A549 (cell line): ENCODE results near the gene IL21. TPM values are rescaled to one million over a fixed set of nuclear protein-coding genes. Genes with fewer than 3 reads are reported as not detected.

Source experiments
- ATAC-seq, 2 experiments: fragments of 200-7000 bp in 1 of 2; fragments of >200 bp in 1 of 2; cut with Nextera tagmentation in 1 of 2; cut with Tn5 transposase in 1 of 2; 3 replicates each; pipeline versions ENCODE4 v1.8.0 to v1.9.1; 2018 to 2020; ENCODE audit warnings: mild to moderate bottlenecking in 1 of 2, moderate library complexity in 1 of 2
- CTCF ChIA-PET: fragments of 300-600 bp; sonication (Branson Sonifier 250); formaldehyde crosslinking; extraction: SDS; loops from one replicate; lab custom pipeline; 2021; ENCODE audit warnings: antibody characterized with exemption, inconsistent platforms; lab: Yijun Ruan, JAX
- POLR2A ChIA-PET: fragments of 350-600 bp; formaldehyde crosslinking; extraction: SDS; loops from one replicate; lab custom pipeline; 2021; ENCODE audit warnings: antibody characterized with exemption, inconsistent platforms; lab: Yijun Ruan, JAX
- DNase-seq, 2 experiments: peaks; one replicate each; pipeline versions ENCODE4 v3.0.0 to v3.0.0-alpha.2; 2011 to 2016; ENCODE audit warnings: low read depth in 1 of 2, low spot score in 1 of 2
- FAIRE-seq: peaks from 2 replicates; lab custom pipeline; 2011; peaks lifted over from hg19 to GRCh38; lab: Jason Lieb, UNC
- H3K27ac ChIP-seq, 2 experiments: fragments of >200 bp; sonication (Bioruptor Twin); formaldehyde crosslinking; 3 replicates each; pipeline ENCODE4 v1.5.1; 2016 to 2017
- H3K4me1 ChIP-seq: fragments of >200 bp; sonication (Bioruptor Twin); formaldehyde crosslinking; 3 replicates; pipeline ENCODE4 v1.6.1; 2016
- H3K4me2 ChIP-seq: fragments of >200 bp; sonication (Bioruptor Twin); formaldehyde crosslinking; 3 replicates; pipeline ENCODE4 v1.6.1; 2016
- H3K4me3 ChIP-seq: fragments of >200 bp; sonication (Bioruptor Twin); formaldehyde crosslinking; 3 replicates; pipeline ENCODE4 v1.5.1; 2016
- H3K9me3 ChIP-seq: fragments of >200 bp; sonication (Bioruptor Twin); formaldehyde crosslinking; 3 replicates; pipeline ENCODE4 v1.6.1; 2016
- BHLHE40 ChIP-seq: IDR thresholded peaks from 2 replicates; pipeline ENCODE4 v1.6.1; 2012; ENCODE audit warnings: low read depth, low read length, inconsistent platforms
- CTCF ChIP-seq: fragments of >200 bp; sonication (Bioruptor Twin); formaldehyde crosslinking; IDR thresholded peaks from 3 replicates; pipeline ENCODE4 v1.5.1; 2016
- FOSL2 ChIP-seq, 2 experiments: fragments of 450-650 bp in 1 of 2; fragments of >200 bp in 1 of 2; sonication (Bioruptor Twin) in 1 of 2; formaldehyde crosslinking; IDR thresholded peaks; 2 replicates each; pipeline versions ENCODE4 v1.5.0 to v1.6.1; 2016 to 2020; ENCODE audit warnings: mild to moderate bottlenecking in 1 of 2, moderate library complexity in 1 of 2
- HDAC2 ChIP-seq: fragments of 200-600 bp; sonication (generic); IDR thresholded peaks from 2 replicates; pipeline ENCODE4 v1.6.1; 2016
- HOXB5 ChIP-seq: fragments of 250-450 bp; sonication (Bioruptor Pico); IDR thresholded peaks from 2 replicates; pipeline ENCODE4 v1.5.0; 2020; ENCODE audit warnings: mild to moderate bottlenecking, moderate library complexity
- JUNB ChIP-seq: fragments of >200 bp; sonication (Bioruptor Twin); formaldehyde crosslinking; IDR thresholded peaks from 2 replicates; pipeline ENCODE4 v1.6.1; 2016
- MAZ ChIP-seq: fragments of 150-350 bp; IDR thresholded peaks from 2 replicates; pipeline ENCODE4 v1.6.1; 2014; ENCODE audit warnings: antibody characterized with exemption, low read depth, low read length, borderline replicate concordance
- PBX3 ChIP-seq: IDR thresholded peaks from 2 replicates; pipeline ENCODE4 v1.6.1; 2012
- POLR2A ChIP-seq: IDR thresholded peaks from 2 replicates; pipeline ENCODE4 v1.6.1; 2012; ENCODE audit warnings: mild to moderate bottlenecking, low read length
- RARB ChIP-seq: fragments of 250-450 bp; sonication (Bioruptor Pico); IDR thresholded peaks from 2 replicates; pipeline ENCODE4 v1.8.0; 2021; ENCODE audit warnings: mild to moderate bottlenecking, moderate library complexity
- RNF2 ChIP-seq: fragments of 200-600 bp; sonication (generic); IDR thresholded peaks from 2 replicates; pipeline ENCODE4 v1.6.1; 2016; ENCODE audit warnings: low read depth, mild to moderate bottlenecking, antibody characterized with exemption, moderate library complexity, borderline replicate concordance
- USF2 ChIP-seq: fragments of 450-650 bp; IDR thresholded peaks from 2 replicates; pipeline ENCODE4 v1.6.1; 2014; ENCODE audit warnings: antibody characterized with exemption
- ZNF302 ChIP-seq: fragments of 250-450 bp; sonication (Bioruptor Pico); IDR thresholded peaks from 2 replicates; pipeline ENCODE4 v1.9.0; 2021; ENCODE audit warnings: inconsistent platforms, mild to moderate bottlenecking, moderate library complexity
- WGBS: methylation state at CpG from one replicate; pipeline ENCODE4 v1.1.6; 2017; ENCODE audit errors: missing lambda C conversion rate; 5-methylcytosine and 5-hydroxymethylcytosine counted together
- polyA plus RNA-seq, 4 experiments: library from polyadenylated mRNA; depleted of rRNA in 3 of 4; stranded (reverse); fragments of >200 nt; fragmentation: RNase III in 1 of 4; extraction: RNeasy Plus Mini Kit Qiagen cat#74134 plus additional on column Dnase treatment in 1 of 4; gene quantifications; 2 replicates in 3 of 4; 3 replicates in 1 of 4; pipeline ENCODE4 v1.2.3, GENCODE V29; 2011 to 2017
- TF ChIP-seq, protein P1 (sequence below): IDR thresholded peaks from 2 replicates; pipeline ENCODE4 v1.6.1; 2012
- TF ChIP-seq, protein P2 (sequence below): fragments of 200-600 bp; sonication (generic); IDR thresholded peaks from 2 replicates; pipeline ENCODE4 v1.6.1; 2016; ENCODE audit warnings: antibody characterized with exemption, mild to moderate bottlenecking, moderate library complexity

IL21 gene
- polyA plus RNA-seq, 2 of the 4 experiments (the other 2 are of a cell fraction), result not detected

- H3K4me2 ChIP-seq, result no peak overlapping the region
Observed at GRCh38 chr4:122661176-122662160, 40.6 kb upstream of the IL21 start.

More at GRCh38 chr4:122661176-122662160, 40.6 kb upstream of the IL21 start:
- FAIRE-seq, result no peak
- DNase-seq, result no peak
- 61% methylated on average over 4 of the region's 4 CpGs for WGBS
- no peak for TF ChIP-seq JUNB
- TF ChIP-seq POLR2A, result no peak
- no peak for TF ChIP-seq HOXB5 (CRISPR knock-in tag)
- TF ChIP-seq MAZ, result no peak
- TF ChIP-seq USF2, result no peak
- TF ChIP-seq RNF2, result no peak
- TF ChIP-seq FOSL2 (IDR thresholded peaks at IDR 0.05), result no peak
- TF ChIP-seq FOSL2 (CRISPR knock-in tag; IDR thresholded peaks at IDR 0.05), result no peak
- TF ChIP-seq BHLHE40, result no peak
- TF ChIP-seq, protein P1, sequence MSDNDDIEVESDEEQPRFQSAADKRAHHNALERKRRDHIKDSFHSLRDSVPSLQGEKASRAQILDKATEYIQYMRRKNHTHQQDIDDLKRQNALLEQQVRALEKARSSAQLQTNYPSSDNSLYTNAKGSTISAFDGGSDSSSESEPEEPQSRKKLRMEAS, result no peak
- TF ChIP-seq PBX3, result no peak
- no peak for TF ChIP-seq ZNF302
- no peak for TF ChIP-seq HDAC2
- TF ChIP-seq RARB (CRISPR knock-in tag), result no peak
- TF ChIP-seq CTCF, result no peak
- TF ChIP-seq, protein P2, sequence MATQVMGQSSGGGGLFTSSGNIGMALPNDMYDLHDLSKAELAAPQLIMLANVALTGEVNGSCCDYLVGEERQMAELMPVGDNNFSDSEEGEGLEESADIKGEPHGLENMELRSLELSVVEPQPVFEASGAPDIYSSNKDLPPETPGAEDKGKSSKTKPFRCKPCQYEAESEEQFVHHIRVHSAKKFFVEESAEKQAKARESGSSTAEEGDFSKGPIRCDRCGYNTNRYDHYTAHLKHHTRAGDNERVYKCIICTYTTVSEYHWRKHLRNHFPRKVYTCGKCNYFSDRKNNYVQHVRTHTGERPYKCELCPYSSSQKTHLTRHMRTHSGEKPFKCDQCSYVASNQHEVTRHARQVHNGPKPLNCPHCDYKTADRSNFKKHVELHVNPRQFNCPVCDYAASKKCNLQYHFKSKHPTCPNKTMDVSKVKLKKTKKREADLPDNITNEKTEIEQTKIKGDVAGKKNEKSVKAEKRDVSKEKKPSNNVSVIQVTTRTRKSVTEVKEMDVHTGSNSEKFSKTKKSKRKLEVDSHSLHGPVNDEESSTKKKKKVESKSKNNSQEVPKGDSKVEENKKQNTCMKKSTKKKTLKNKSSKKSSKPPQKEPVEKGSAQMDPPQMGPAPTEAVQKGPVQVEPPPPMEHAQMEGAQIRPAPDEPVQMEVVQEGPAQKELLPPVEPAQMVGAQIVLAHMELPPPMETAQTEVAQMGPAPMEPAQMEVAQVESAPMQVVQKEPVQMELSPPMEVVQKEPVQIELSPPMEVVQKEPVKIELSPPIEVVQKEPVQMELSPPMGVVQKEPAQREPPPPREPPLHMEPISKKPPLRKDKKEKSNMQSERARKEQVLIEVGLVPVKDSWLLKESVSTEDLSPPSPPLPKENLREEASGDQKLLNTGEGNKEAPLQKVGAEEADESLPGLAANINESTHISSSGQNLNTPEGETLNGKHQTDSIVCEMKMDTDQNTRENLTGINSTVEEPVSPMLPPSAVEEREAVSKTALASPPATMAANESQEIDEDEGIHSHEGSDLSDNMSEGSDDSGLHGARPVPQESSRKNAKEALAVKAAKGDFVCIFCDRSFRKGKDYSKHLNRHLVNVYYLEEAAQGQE, result no peak
- TF ChIP-seq, all 56 proteins: peak for 0
- CTCF ChIA-PET, result interaction anchor here (1.3 kb wide), 1 partner anchor 10 kb away, joined by 3 read pairs; no protein-coding TSS in a partner anchor
- Histone ChIP-seq H3K27ac (no peak overlapping the region), H3K4me3 (no peak overlapping the region), H3K4me1 (peaks cover 4% of the 10 kb centered on the region), H3K9me3 (peaks cover 3% of the 10 kb centered on the region; the same call in 1 of the 3 replicates)
- POLR2A ChIA-PET, result no interaction called here
- no peak for ATAC-seq
